Heart left ventricle (tissue), 16 donors: ENCODE data around the gene SSBP3. TPM values are rescaled to one million over a fixed set of nuclear protein-coding genes. Genes with fewer than 3 reads are reported as not detected.
A peak's percentile ranks its signal among the peaks of the same experiment; 100 is the strongest.

Experiments used
- ATAC-seq, 4 donors: fragments of 200-7000 bp; cut with Tn5 transposase; one replicate each; pipeline ENCODE4 v1.9.1; 2020 to 2022; ENCODE audit warnings: moderate library complexity in 4 of 4, mild to moderate bottlenecking in 3 of 4, moderate number of reproducible peaks in 1 of 4
- DNase-seq, 5 donors: peaks; one replicate each; pipeline ENCODE4 v3.0.0-alpha.2; 2020
- H3K27ac ChIP-seq, 12 donors: fragments of 200-600 bp; sonication (generic) in 4 of 12; one replicate each; pipeline versions ENCODE4 v1.5.0 to v1.8.0; 2016 to 2022; ENCODE audit warnings: mild to moderate bottlenecking in 2 of 12
- H3K27me3 ChIP-seq, 9 donors: fragments of 200-600 bp; sonication (generic) in 2 of 9; one replicate each; pipeline versions ENCODE4 v1.5.1 to v1.8.0; 2016 to 2022; ENCODE audit warnings: mild to moderate bottlenecking in 3 of 9
- H3K36me3 ChIP-seq, 9 donors: fragments of 200-600 bp; sonication (generic) in 2 of 9; one replicate each; pipeline versions ENCODE4 v1.5.0 to v1.8.0; 2018 to 2022; ENCODE audit warnings: mild to moderate bottlenecking in 2 of 9
- H3K4me1 ChIP-seq, 12 donors: fragments of 200-600 bp; sonication (generic) in 4 of 12; one replicate each; pipeline versions ENCODE4 v1.5.0 to v1.8.0; 2016 to 2022; ENCODE audit warnings: mild to moderate bottlenecking in 3 of 12
- H3K4me3 ChIP-seq, 12 donors: fragments of 200-600 bp; sonication (generic) in 4 of 12; one replicate each; pipeline versions ENCODE4 v1.5.0 to v1.8.0; 2017 to 2022; ENCODE audit warnings: mild to moderate bottlenecking in 9 of 12, moderate library complexity in 4 of 12
- H3K9me3 ChIP-seq, 12 donors: fragments of 200-600 bp; sonication (generic) in 4 of 12; one replicate each; pipeline versions ENCODE4 v1.5.0 to v1.8.0; 2016 to 2022; ENCODE audit warnings: mild to moderate bottlenecking in 1 of 12
- CTCF ChIP-seq, 12 donors: fragments of 200-600 bp; sonication (generic) in 4 of 12; IDR thresholded peaks; one replicate each; pipeline versions ENCODE4 v1.5.0 to v1.8.0; 2018 to 2022; ENCODE audit warnings: antibody characterized with exemption in 12 of 12, mild to moderate bottlenecking in 5 of 12
- POLR2A ChIP-seq, 2 donors: fragments of 450-650 bp; IDR thresholded peaks; one replicate each; pipeline ENCODE4 v1.6.1; 2017; ENCODE audit warnings: antibody characterized with exemption in 2 of 2, mild to moderate bottlenecking in 2 of 2, moderate library complexity in 2 of 2
- WGBS, 4 donors: extraction: QIAGEN DNeasy Blood & Tissue Kit in 2 of 4; methylation state at CpG; one replicate each; pipeline versions ENCODE4 v1.1.5 to v1.1.7; 2013 to 2018; 5-methylcytosine and 5-hydroxymethylcytosine counted together
- intact Hi-C, 10 donors: fragments of 100-400 bp; cut with DNase I; formaldehyde crosslinking; loops; one replicate each; pipeline versions ENCODE4 v1.11.1 to v1.14.2; 2022
- polyA plus RNA-seq, 2 donors: library from polyadenylated mRNA; stranded (reverse); fragments of 200-250 nt; gene quantifications; one replicate each; pipeline ENCODE4 v1.2.3, GENCODE V29; 2013
- total RNA-seq, 9 donors: library from RNA; depleted of rRNA in 2 of 9; stranded (reverse); fragments of >200 nt in 2 of 9; fragmentation: NEBNext Ultra II Directional in 3 of 9; extraction: Animal tissue kit (Norgen Biotek cat#: 25700) in 3 of 9; gene quantifications; one replicate each; pipeline versions ENCODE4 v1.1.0 to v1.2.4, GENCODE V29; 2016 to 2023
- donor health status: ischemic (EF 13 %, LVEDD 7.1; RV severe dilation, severe dysfunction).
- donor health status: healthy with polysubstance abuse.
- donor health status: DM: no; HTN: yes; CAD: no.
- donor health status: DM: no; HTN: no; CAD: no.
- donor health status: ischemic (EF 25% LVEDD 6.9; RV normal size, moderate dysfunction).
- donor health status: ischemic (EF 25% LVEDD 5.7; RV mildly dilated, moderate dysfunction).
- donor health status: healthy.
- donor health status: DM: yes; HTN: yes; CAD: no.
- donor health status: ischemic (EF 35%, LVEDD 5.7; RV mildly dilated, moderate dysfunction).
- donor health status: nonischemic (EF 11% LVEDD 7.7; RV severe dilation, severe dysfunction).
- donor health status: DM: yes; HTN: yes; CAD: no.
- donor health status: PGD.
- donor health status: ischemic (EF 29% LVEDD 5.4; RV normal size, mild dysfunction).
- donor health status: nonischemic (EF 23%, LVEDD 6.1; RV moderate dilation, normal function).

Gene SSBP3
- total and polyA plus RNA-seq, 11 donors = 20.8 to 61.8 (median 48.1) TPM

DNA sequence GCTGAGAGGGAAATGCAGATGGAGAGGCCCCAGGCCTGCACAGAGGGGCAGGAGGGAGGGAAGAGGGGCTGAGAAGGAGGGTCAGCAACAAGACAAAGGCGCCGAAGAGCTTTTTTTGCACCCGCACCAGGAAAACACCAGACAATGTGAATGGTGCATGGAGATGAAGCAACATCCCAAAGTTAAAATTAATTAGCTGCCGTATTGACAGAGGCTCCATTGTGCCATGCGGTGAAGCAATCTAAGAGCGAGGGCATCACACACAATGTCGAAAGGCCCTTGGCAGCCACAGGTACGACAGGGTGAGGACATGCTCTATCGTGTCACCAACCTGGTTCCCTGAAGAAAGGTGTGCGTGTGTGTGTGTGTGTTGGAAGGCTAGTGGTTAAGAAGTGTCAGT lies 41.2 kb downstream of the SSBP3 start:
- intact Hi-C loops = loop anchor here in 2 of 10 donors (5.0 kb wide), 1 partner anchor 37 kb away; no protein-coding TSS in a partner anchor
- no peaks in the 10 kb centered on the region for H3K27me3 ChIP-seq
- no peaks in the 10 kb centered on the region for H3K36me3 ChIP-seq
- no peak overlapping the region for H3K4me3 ChIP-seq
- H3K27ac ChIP-seq = no peak overlapping the region
- H3K4me1 ChIP-seq = peaks cover 0 to 65% (median 32%) of the 10 kb centered on the region in 12 donors
- DNase-seq (peak in 1 of 5 donors; percentile 4), ATAC-seq (no peak)
- 82 to 91% (median 89%) methylated on average over 10 of the region's 10 CpGs for whole genome bisulfite sequencing, 4 donors
- no peak for TF ChIP-seq CTCF (IDR thresholded peaks at IDR 0.05)
- no peak for TF ChIP-seq POLR2A (IDR thresholded peaks at IDR 0.05)
- H3K9me3 ChIP-seq = no peaks in the 10 kb centered on the region

- H3K36me3 ChIP-seq = no peaks in the 10 kb centered on the region
- intact Hi-C loops = loop anchor here in 2 of 10 donors (5.0 kb wide), 1 partner anchor 38 kb away; no protein-coding TSS in a partner anchor
- TF ChIP-seq CTCF (IDR thresholded peaks at IDR 0.05) (no peak), POLR2A (IDR thresholded peaks at IDR 0.05) (no peak)
- no peaks in the 10 kb centered on the region for H3K27me3 ChIP-seq
- 83 to 88% (median 85%) methylated on average over 5 of the region's 5 CpGs for WGBS, 4 donors
- H3K9me3 ChIP-seq = no peaks in the 10 kb centered on the region
- peaks cover 0 to 66% (median 32%) of the 10 kb centered on the region in 12 donors for H3K4me1 ChIP-seq
- ATAC-seq = no peak
- no peak for DNase-seq
- H3K27ac ChIP-seq = no peak overlapping the region
- H3K4me3 ChIP-seq = no peak overlapping the region
These were observed 41.6 kb downstream of the SSBP3 start for GRCh38 chr1:54364582-54364981.

GRCh38 chr1:54363925-54364324 lies 42.3 kb downstream of the SSBP3 start:
- no peak for ATAC-seq
- no peak for DNase-seq
- peaks cover 0 to 70% (median 32%) of the 10 kb centered on the region in 12 donors for H3K4me1 ChIP-seq
- H3K27ac ChIP-seq = peak overlapping the region in 1 of 12 donors; percentile 20
- H3K9me3 ChIP-seq = no peaks in the 10 kb centered on the region
- no peak overlapping the region for H3K4me3 ChIP-seq
- TF ChIP-seq POLR2A (IDR thresholded peaks at IDR 0.05) (no peak), CTCF (IDR thresholded peaks at IDR 0.05) (no peak)
- no peaks in the 10 kb centered on the region for H3K36me3 ChIP-seq
- H3K27me3 ChIP-seq = no peaks in the 10 kb centered on the region
- intact Hi-C loops = loop anchor here in 2 of 10 donors (5.0 kb wide), 1 partner anchor 38 kb away; no protein-coding TSS in a partner anchor

DNA sequence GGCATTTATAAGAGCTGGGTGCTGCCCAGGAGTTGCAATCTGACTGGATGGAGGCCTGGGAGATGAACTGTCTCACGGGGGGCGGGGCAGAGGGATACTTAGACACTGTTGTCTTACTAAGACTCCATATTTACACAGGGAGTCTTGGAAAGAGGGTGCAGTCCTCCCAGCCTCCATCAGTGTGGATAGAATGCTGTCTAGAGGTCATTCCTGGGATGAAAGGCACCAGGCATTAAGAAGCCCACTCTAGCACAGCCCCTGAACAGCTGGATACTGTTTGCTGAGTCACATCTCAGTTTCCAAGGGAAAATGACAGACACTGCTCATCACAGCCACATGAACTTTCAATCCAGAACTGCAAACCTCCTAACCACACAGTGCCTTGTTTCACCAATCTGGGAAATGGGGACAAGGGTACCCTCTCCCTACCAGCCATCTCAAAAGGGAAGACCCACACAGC lies 43.3 kb downstream of the SSBP3 start:
- H3K9me3 ChIP-seq = no peaks in the 10 kb centered on the region
- peak in 1 of 5 donors; percentile 12 for DNase-seq
- H3K4me3 ChIP-seq = no peak overlapping the region
- H3K27ac ChIP-seq = peak overlapping the region in 3 of 12 donors; percentile 2 to 38 (median 12)
- TF ChIP-seq POLR2A (IDR thresholded peaks at IDR 0.05) = no peak
- TF ChIP-seq CTCF (IDR thresholded peaks at IDR 0.05) = no peak
- no peaks in the 10 kb centered on the region for H3K27me3 ChIP-seq
- no peak for ATAC-seq
- WGBS, 4 donors = 73 to 85% (median 80%) methylated on average over 2 of the region's 2 CpGs
- H3K36me3 ChIP-seq = no peaks in the 10 kb centered on the region
- intact Hi-C loops = loop anchor here in 2 of 10 donors (5.0 kb wide), 1 partner anchor 39 kb away; no protein-coding TSS in a partner anchor
- peaks cover 0 to 79% (median 39%) of the 10 kb centered on the region in 12 donors for H3K4me1 ChIP-seq
